Activated T-cell treated with anti-CD3 and anti-CD28 coated beads, Interleukin-2, amount 50 U/mL, for 48 hours (primary cell): ENCODE measurements around the gene FBXL20.

Experiments
- DNase-seq, 2 experiments: peaks; one replicate each; pipeline ENCODE4 v3.0.0-alpha.2; 2020

FBXL20 gene

GRCh38 chr17:39244600-39245570 is 156.5 kb downstream of the FBXL20 start:
- peak; percentile 92 to 94 for DNase-seq

DNA sequence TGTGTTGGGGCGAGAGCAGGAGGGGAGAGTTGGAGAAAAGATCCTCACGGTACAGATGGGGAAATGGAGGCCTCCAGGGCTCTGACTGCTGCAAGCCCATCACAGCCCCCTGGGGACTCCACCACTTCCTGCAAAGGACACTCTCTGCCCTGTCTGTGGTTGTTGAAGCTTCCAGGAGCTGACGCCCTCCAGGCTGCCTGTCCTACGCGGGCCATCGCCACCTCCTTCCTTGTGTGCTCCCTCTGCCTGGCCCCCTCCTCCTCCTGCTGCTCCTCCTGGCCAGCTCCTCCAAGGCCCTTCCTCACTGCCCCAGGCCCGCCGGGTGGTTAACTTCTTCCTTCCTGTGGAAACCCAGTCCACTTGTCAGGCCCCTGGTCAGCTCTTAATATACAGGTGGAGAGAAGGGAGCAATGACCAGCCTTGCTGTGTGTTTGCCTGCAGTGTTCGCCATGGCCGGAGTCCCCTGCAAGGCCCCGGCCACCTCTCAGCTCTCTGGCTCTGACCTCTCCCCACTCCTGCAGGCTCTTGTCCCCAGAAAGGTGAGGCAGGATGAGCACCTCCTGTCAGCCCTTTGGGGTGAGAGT is 157.3 kb downstream of the FBXL20 start:
- DNase-seq: no peak

DNA sequence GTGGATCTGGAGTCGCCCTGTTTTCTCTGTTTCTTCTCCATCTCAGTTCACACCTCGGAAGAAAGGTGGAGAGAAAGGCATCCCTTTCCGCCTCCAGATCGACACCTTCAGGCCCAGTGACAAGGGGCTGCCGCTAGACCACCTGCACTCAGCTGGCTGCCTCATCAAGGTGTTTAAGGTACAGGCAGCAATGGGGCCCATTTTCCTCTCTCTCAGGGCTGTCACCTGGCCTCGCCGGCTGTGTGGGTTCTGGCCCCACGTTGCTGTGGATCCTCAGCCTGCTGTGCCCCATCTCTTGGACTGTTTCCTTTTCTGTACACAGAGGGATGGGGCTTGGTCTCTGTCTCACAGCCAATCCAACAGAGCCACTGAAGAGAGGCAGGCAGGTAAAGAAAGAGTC is 158.3 kb downstream of the FBXL20 start:
- no peak for DNase-seq

DNA sequence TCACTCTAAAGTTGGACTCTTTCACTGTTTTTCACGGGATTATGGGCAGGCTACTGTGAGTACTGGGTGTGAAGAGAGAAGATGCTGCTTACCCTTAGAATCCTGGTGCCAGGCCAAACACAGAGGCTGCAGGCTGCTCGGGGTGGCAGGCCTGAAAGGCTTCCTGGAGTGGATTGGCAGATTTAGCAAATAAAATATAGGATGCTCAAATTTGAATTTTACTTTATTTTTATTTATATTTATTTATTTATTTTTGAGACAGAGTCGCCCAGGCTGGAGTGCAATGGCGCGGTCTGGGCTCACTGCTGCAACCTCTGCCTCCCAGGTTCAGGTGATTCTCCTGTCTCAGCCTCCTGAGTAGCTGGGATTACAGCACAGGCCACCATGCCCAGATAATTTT is 160.8 kb downstream of the FBXL20 start:
- DNase-seq: no peak

GRCh38 chr17:39239640-39240314 is 161.6 kb downstream of the FBXL20 start:
- peak; percentile 82 to 86 for DNase-seq

DNA sequence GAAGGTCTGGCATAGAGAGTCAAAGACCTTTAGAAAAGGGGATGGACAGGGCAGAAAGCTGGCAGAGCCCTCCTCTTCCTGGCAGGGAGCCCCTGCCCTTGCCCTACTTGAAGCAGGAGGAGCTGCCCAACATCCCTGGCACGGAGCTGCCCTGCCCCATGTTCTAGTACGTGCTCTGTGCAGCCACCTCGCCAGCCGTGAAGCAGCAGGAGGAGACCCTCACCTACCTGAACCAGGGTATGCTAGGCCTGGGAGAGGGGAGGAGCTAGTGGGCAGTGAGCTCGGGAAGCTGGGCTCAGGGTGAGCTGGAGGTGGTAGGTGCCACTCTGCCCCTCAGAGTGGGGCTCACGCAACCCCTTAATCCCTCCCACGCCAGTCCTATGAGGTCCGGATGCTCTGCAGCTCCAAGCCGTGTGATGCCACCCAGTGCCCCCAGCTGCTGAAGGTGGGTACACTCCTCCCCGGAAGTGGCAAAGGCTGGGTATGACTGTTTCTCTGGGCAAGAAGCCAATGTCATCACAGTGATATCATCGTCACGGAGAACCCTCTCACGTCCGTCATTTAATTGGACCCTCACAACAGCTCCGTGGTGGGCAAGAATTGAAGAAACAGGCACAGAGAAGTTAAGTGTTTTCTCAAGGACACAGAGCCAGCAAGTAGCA is 163.0 kb downstream of the FBXL20 start:
- DNase-seq: peak; percentile 70 to 75

GRCh38 chr17:39237586-39237985 is 163.8 kb downstream of the FBXL20 start:
- DNase-seq: no peak

DNA sequence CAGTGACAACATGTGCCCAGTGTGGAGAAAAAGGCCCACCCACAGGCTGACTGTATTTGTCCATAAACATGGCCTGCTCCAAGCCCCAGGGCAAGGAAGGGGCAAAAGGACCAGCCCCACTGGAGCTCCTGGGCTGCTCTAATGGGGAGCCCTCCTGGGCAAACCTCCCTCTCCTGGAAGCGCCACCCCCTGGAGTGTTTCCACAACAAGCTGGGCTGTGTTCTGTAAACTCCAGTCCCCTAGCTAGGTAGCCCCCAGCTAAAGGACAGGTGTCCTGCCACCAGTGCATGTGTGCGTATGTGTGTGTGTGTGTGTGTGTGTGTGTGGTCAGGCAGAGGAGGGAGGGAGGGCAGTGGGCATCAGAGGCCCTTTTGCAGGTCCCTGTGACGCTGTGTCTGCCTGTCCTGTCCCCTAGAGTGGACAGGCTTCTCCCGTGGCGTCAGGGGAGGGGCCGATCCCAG is 164.4 kb downstream of the FBXL20 start:
- DNase-seq: no peak

GRCh38 chr17:39236450-39236927 is 164.9 kb downstream of the FBXL20 start:
- no peak for DNase-seq

- DNase-seq: peak; percentile 64 to 73
These were observed 165.6 kb downstream of the FBXL20 start for GRCh38 chr17:39235555-39236449.

DNA sequence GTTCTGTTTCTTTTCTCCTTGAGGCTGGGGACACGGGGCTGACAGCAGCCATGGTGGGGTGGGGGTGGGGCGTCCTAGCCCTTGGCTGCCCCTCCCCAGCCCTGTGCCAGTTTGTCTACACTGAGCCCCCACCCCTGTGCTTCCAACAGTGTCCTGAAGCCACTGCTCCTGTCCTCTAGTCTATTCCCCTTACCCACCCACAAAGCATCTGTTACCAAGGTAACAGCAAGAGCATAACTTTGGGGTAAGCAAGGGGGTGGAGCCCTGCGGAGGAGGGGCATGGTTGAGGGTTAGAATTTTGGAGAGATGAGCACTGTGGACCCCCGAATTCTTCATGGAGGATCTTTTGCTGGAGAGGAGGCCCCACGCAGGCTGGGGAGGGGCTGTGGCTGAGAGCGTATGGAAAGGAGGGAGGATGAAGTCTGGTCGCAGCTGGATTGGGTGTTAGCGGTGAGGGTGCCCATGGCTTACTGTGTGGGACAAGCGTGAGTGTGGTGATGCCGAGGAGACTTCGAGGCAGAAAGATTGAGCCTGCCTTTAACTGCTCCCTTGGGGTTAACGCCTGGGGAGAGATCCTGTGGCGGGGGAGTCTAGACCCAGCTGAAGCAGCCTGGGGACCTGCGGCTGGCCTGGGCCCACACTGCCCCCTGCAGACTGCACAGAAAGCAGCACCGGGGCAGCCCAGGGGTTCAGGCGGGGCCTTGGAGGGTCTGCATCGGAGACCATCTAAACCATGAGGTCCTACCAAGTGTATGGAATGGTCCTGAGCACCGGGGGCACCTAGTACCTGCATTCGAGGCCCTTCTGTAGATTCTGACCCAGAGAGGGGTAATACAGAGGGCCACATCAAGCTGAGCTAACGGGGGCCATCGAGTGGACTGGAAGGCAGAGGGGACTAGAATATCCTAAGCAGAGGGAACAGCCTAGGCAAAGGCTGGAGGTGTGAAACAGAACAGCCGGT is 169.6 kb downstream of the FBXL20 start:
- DNase-seq: peak; percentile 68 to 74

DNA sequence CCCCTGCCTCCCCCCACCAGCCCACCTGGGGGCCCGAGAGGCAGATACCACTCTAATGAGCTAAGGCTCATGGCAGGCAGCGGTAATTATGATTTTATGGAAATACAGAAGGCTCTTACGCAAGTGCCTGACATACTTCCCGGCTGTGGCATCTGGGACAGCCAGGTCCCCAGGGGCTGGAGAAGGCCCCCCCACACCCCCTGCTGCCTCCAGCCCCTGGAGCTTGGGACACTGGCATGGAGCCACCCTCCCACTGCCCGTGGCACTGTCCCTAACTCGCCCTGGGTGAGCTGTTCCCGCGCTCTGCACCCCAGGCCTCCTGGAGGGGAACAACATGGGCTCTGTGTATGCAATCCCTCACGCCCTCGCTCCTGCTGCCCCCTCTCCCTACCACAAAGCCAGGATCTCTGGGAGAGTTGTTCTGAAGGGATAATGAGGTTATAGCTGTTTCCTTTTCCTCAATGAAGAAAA is 170.3 kb downstream of the FBXL20 start:
- DNase-seq: no peak

DNA sequence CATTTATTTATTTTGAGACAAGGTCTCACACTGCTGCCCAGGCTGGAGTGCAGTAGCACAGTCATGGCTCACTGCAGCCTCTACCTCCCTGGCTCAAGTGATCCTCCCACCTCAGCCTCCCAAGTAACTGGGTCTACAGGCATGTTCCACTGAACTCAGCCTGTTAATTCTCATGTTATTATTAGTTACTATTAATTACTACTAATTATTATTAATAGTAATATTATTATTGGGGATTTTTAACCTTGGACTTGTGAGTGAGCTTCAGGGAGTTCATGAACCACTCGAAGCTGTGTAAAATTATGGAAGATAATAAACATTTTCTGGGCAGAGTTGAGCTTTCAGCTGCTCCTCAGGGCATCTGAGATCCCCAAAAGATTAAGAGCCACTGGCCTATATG is 171.1 kb downstream of the FBXL20 start:
- no peak for DNase-seq

DNA sequence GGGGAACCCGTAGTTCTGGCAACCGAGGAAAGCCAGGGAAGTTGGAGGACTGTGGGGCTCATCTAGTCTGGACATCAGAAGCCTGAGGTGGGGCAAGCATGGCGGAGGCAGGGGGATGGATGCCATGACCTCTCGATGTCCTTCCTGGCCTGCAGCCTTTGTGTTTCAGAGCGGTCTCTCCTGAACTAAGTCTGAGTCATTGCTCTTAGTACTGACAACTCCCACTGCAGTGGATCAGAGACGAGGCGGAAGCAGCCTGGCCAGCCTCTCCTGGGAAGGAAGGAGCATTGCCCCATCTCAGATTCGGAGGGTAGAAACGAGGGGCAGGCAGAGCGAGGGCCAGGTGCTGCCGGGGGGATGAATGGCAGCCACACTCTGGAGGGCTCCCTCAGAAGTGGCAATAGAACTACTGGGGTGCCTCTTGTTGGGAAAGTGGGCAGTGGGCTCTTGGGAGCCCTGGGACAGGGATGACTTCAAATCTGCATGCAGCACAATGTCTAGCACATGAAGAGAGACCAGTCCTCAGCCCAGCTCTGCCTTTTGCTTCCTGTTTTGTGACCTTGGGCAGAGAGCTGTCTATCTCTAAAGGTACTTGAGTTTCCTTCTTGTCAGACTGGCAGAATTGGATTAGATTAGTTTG is 172.0 kb downstream of the FBXL20 start:
- no peak for DNase-seq

DNA sequence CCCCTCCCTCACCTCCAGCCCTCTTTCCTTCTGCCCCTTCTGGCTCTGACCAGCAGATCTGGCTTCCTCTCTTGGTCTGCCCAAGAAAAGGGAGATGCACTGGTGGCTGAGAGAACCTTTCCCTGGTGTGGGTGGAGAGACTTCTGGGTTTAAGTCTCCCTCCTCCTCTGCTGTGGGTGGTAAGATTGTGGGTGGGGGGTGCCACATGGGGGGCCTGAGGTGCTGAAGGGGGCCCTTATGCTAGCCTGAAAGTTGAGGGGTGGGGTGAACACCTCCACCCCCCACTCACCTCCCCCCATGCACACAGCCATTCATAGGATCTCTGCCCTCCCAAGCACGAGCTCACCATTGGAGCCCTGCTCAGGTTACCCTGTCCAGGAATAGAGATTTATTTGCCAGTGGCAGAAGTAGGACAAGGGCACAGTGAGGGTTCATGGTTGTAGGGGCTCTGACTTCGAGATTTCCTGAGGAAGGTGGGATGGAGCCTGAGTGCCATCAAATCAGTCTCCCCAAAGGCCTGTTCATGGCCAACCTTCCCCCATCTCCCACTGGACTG is 174.0 kb downstream of the FBXL20 start:
- no peak for DNase-seq

- DNase-seq: peak in 1 of 2 experiments; percentile 73
These were observed 175.3 kb downstream of the FBXL20 start for GRCh38 chr17:39225959-39226683.

- DNase-seq: no peak
These were observed 176.0 kb downstream of the FBXL20 start, which contains the start of gene STAC2 for GRCh38 chr17:39225308-39225958. STAC2 (minus strand) TSS chr17:39225945; CDS start chr17:39225502, 443 bp downstream.

GRCh38 chr17:39224778-39225307 is 176.6 kb downstream of the FBXL20 start:
- no peak for DNase-seq
